ENCODE measurements around the gene TFPI.

TFPI gene

DNA sequence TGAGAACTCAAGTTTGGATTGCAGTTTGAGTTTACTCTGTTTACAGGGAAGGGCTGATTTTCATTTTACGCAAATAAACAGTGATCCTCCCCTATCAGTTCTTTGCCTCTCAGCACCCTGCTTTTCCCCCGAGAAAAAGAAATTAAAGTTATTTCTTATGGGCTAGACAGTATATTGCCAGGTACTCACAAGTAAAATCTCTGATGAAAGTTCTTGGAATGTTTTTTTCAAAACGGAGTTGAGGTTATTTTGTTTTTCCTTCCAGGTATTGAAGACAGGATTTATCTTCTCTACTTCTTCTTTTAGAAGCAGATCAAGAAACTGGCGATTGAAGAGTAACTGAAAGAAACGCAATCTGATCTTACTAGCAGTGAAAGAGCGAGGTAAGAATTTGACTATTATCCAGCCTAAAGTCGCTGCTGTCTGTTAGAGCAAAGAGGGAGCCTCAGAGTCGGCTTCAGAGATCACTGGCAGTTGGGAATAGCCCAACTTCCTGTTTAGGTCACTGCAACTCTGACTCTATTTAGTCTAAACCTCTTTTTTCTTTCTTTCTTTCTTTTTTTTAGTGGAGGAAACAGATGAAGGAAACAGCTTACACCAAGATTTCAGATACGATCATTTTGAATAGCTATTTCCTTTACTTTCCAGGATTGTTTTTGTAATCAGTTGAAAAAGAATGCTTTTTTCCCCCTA lies at the start of gene TFPI:
Gene TFPI, minus strand, starts transcription at position 425 of the 693 bp plus-strand sequence. CDS start 50,667 bp downstream, outside the sequence.
- Histone ChIP-seq H3K9me3 (ENCODE audit: control insufficient read depth, low read length) (no peaks in the 10 kb centered on the region), H3K9ac (ENCODE audit: low read length) (peak within 1 kb of the TSS; percentile 97), H3K4me3 (ENCODE audit: low read length) (peak within 1 kb of the TSS; percentile 99), H3K36me3 (ENCODE audit: control insufficient read depth, insufficient read depth, low read length, severe bottlenecking) (no peaks in the 10 kb centered on the region), H3K4me1 (ENCODE audit: control insufficient read depth, insufficient read depth, low read length) (peaks cover 27% of the 10 kb centered on the region), H3K27me3 (replicated peaks; ENCODE audit: control insufficient read depth, insufficient read depth, low read length) (no peaks in the 10 kb centered on the region)
- DNase-seq (ENCODE audit: low read depth), result peak; percentile 83

DNA sequence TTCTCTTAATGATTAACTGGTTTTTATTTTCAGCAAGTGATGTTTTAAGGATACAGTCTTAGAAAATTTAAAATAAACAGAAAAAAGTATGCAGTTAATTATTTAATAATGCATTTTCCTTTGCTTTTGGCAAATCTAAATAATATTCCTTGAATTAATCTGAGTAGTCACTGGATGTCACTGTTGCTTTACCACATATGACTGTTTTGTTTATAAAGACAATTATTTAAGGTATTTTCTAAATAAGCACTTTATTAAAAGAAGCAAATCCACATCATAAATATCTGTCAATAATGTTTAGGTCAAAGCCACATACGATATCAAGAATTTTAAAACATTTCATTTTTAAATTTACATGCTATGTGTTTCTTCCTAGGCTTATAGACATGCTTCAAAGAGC lies 40.6 kb upstream of the TFPI start:
- Histone ChIP-seq H3K36me3 (ENCODE audit: control insufficient read depth, insufficient read depth, low read length, severe bottlenecking) (no peaks in the 10 kb centered on the region), H3K9me3 (ENCODE audit: control insufficient read depth, low read length) (no peaks in the 10 kb centered on the region), H3K4me3 (ENCODE audit: low read length) (no peak overlapping the region), H3K4me1 (ENCODE audit: control insufficient read depth, insufficient read depth, low read length) (no peaks in the 10 kb centered on the region), H3K9ac (ENCODE audit: low read length) (no peak overlapping the region), H3K27me3 (replicated peaks; ENCODE audit: control insufficient read depth, insufficient read depth, low read length) (no peaks in the 10 kb centered on the region)
- peak; percentile 48 for DNase-seq (ENCODE audit: low read depth)

DNA sequence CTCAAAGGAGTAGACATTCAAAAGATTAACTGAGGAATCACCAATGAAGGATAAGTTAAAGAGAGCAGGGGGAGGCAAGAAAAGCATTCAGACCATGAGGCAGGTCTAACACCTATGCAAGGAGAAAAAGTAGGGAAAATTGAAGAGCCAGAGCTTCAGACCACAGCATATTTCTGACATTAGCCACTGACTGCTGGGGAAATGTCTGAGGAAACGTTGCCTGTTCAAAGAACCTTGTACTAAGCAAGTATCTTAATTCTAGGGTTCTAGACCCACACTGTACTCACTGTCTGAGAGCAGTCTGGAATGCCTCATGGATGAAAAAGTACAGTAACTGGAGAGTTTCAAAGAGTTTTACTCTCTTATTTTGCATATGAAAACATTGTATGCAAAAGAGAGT lies 39.5 kb upstream of the TFPI start:
- Histone ChIP-seq H3K4me3 (ENCODE audit: low read length) (no peak overlapping the region), H3K27me3 (replicated peaks; ENCODE audit: control insufficient read depth, insufficient read depth, low read length) (no peaks in the 10 kb centered on the region), H3K9me3 (ENCODE audit: control insufficient read depth, low read length) (no peaks in the 10 kb centered on the region), H3K36me3 (ENCODE audit: control insufficient read depth, insufficient read depth, low read length, severe bottlenecking) (no peaks in the 10 kb centered on the region), H3K9ac (ENCODE audit: low read length) (no peak overlapping the region), H3K4me1 (ENCODE audit: control insufficient read depth, insufficient read depth, low read length) (no peaks in the 10 kb centered on the region)
- no peak for DNase-seq (ENCODE audit: low read depth)

DNA sequence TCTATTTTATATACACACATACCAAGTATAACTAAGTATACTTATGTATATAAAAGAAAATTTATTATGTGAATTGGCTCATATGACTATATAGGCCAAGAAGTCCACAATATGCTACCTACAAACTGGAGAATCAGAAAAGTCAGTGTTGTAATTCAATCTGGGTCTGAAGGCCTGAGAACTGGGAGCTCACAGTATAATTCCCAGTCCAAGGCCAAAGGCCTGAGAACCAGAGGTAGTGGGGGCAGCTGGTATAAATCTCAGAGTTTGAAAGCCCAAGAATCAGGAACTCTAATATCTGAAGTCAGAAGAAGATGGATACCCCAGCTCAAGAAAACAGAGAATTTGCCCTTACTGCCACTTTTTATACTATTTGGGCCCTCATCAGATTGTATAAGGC lies 38.9 kb upstream of the TFPI start:
- no peaks in the 10 kb centered on the region for H3K9me3 ChIP-seq (ENCODE audit: control insufficient read depth, low read length)
- H3K27me3 ChIP-seq (replicated peaks; ENCODE audit: control insufficient read depth, insufficient read depth, low read length), result no peaks in the 10 kb centered on the region
- H3K4me1 ChIP-seq (ENCODE audit: control insufficient read depth, insufficient read depth, low read length), result no peaks in the 10 kb centered on the region
- H3K36me3 ChIP-seq (ENCODE audit: control insufficient read depth, insufficient read depth, low read length, severe bottlenecking), result no peaks in the 10 kb centered on the region
- no peak overlapping the region for H3K9ac ChIP-seq (ENCODE audit: low read length)
- no peak for DNase-seq (ENCODE audit: low read depth)
- H3K4me3 ChIP-seq (ENCODE audit: low read length), result no peak overlapping the region

DNA sequence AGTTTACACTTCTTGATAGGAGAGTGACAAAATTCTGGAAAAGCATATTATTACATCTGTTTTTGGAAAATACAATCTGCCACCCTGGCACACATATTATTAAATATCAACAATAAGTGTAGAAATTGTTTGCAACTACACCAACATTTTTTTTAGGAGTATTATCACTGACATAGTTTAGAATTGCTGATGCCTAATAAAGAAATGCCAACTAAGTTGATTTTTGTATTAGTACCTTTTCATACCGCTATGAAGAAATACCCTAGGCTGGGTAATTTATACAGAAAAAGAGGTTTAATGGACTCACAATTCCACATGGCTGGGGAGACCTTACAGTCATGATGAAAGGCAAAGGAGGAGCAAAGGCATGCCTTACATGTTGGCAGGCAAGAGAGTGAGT lies 35.9 kb upstream of the TFPI start:
- no peak overlapping the region for H3K9ac ChIP-seq (ENCODE audit: low read length)
- no peak overlapping the region for H3K4me3 ChIP-seq (ENCODE audit: low read length)
- no peak for DNase-seq (ENCODE audit: low read depth)
- H3K36me3 ChIP-seq (ENCODE audit: control insufficient read depth, insufficient read depth, low read length, severe bottlenecking), result no peaks in the 10 kb centered on the region
- peaks cover 13% of the 10 kb centered on the region for H3K4me1 ChIP-seq (ENCODE audit: control insufficient read depth, insufficient read depth, low read length)
- H3K27me3 ChIP-seq (replicated peaks; ENCODE audit: control insufficient read depth, insufficient read depth, low read length), result no peaks in the 10 kb centered on the region
- no peaks in the 10 kb centered on the region for H3K9me3 ChIP-seq (ENCODE audit: control insufficient read depth, low read length)

DNA sequence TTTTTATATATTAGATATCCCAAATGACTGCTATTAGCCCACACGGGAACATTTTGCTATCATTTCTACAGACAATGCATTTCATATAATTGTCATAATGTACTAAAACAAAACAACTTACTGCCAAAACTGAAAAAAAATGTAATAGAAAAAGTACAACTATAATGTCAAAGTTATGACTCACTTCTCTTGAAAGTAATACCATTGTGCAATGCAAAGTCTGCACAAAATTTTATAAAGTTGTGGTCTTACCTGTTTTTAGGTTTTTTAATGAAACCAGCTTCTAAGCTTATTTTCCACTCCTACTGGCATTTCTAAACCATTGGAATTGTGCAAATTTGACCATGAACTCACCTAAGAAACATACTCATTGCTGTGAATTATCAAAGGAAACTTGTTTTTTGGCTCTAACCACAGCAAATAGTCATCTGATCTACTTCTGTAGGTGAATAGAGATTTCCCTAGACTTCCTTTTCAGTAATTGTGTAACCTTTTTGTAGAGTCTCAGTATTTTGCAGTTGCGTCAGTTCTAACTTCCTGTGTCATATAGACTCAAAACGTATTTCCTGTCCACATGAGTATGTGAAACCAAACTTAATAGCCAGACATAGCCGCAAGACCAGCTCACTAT lies 31.9 kb upstream of the TFPI start:
- peak; percentile 82 for DNase-seq (ENCODE audit: low read depth)
- H3K27me3 ChIP-seq (replicated peaks; ENCODE audit: control insufficient read depth, insufficient read depth, low read length), result no peaks in the 10 kb centered on the region
- no peak overlapping the region for H3K4me3 ChIP-seq (ENCODE audit: low read length)
- no peaks in the 10 kb centered on the region for H3K36me3 ChIP-seq (ENCODE audit: control insufficient read depth, insufficient read depth, low read length, severe bottlenecking)
- H3K9ac ChIP-seq (ENCODE audit: low read length), result no peak overlapping the region
- no peaks in the 10 kb centered on the region for H3K9me3 ChIP-seq (ENCODE audit: control insufficient read depth, low read length)
- peaks cover 15% of the 10 kb centered on the region for H3K4me1 ChIP-seq (ENCODE audit: control insufficient read depth, insufficient read depth, low read length)

DNA sequence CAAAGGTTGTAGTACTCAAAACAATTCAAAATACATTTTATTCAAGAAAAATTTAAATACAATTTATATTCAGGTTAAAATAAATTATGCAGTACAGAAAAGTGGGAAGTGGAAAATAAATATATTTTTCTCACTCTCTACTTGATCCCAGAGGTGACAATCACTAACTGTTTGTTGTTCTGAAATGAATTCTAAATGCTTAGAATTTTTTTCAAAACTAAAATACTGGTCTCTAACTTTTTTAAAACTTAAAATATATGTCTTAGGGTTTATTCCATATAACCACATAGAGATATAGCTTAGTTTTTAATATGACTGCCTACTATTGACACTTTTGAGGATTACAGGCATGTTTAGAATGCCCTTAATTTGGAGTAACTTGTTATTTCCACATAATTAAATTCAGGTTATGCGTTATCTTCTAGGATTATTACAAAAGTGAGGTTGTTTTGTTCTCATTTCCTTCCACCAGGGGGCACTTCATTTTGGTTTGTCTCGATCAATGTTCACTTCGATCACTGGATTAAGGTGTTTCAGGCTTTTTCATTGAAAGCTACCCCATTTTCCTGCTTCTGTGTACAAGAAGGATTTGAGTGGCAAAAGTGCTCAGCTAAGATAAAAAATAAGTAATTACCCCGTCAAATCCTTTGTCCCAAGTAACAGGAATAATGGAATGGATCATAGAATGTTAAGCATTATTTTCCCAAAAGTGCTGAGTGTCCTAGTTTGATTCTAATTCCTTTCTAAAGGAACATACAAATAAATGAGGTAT lies 27.1 kb upstream of the TFPI start:
- peak; percentile 85 for DNase-seq (ENCODE audit: low read depth)
- H3K4me3 ChIP-seq (ENCODE audit: low read length), result peak overlapping the region; percentile 70
- no peaks in the 10 kb centered on the region for H3K36me3 ChIP-seq (ENCODE audit: control insufficient read depth, insufficient read depth, low read length, severe bottlenecking)
- H3K4me1 ChIP-seq (ENCODE audit: control insufficient read depth, insufficient read depth, low read length), result peaks cover 16% of the 10 kb centered on the region
- H3K9me3 ChIP-seq (ENCODE audit: control insufficient read depth, low read length), result no peaks in the 10 kb centered on the region
- no peaks in the 10 kb centered on the region for H3K27me3 ChIP-seq (replicated peaks; ENCODE audit: control insufficient read depth, insufficient read depth, low read length)
- H3K9ac ChIP-seq (ENCODE audit: low read length), result peak overlapping the region; percentile 80

DNA sequence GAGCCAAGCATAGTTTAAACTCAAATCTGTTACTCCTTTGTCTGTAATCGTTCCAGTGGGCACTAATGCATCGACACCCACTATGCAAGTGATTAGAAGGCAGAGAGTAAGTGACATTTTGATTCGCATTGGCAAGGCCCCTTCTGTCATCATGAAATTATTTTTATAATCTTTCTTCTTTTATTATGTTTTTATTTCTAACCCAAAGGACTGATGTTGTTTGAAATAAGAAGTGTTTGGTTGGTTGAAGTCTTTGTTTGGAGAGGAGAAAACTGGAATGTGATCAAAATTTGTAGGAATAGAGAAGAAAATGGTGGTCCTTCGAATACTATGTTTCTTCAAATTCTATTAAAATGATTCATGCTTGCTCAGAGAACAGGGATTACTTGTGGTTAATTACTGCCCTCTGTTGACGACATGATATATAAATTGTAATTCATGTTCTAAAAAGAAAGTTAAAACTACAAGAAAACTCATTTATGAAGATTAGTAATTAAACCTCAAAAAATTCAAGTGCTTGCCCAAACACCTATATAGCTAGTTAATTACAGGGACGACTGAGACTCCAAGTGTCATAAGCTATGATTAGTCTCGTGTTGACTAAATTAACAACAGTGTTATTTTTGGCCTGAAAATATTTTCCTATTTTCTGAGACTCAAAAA lies 26.4 kb upstream of the TFPI start:
- DNase-seq (ENCODE audit: low read depth), result peak; percentile 88
- no peaks in the 10 kb centered on the region for H3K27me3 ChIP-seq (replicated peaks; ENCODE audit: control insufficient read depth, insufficient read depth, low read length)
- H3K9me3 ChIP-seq (ENCODE audit: control insufficient read depth, low read length), result no peaks in the 10 kb centered on the region
- H3K9ac ChIP-seq (ENCODE audit: low read length), result peak overlapping the region; percentile 80
- H3K36me3 ChIP-seq (ENCODE audit: control insufficient read depth, insufficient read depth, low read length, severe bottlenecking), result no peaks in the 10 kb centered on the region
- peak overlapping the region; percentile 70 for H3K4me3 ChIP-seq (ENCODE audit: low read length)
- H3K4me1 ChIP-seq (ENCODE audit: control insufficient read depth, insufficient read depth, low read length), result peaks cover 13% of the 10 kb centered on the region

DNA sequence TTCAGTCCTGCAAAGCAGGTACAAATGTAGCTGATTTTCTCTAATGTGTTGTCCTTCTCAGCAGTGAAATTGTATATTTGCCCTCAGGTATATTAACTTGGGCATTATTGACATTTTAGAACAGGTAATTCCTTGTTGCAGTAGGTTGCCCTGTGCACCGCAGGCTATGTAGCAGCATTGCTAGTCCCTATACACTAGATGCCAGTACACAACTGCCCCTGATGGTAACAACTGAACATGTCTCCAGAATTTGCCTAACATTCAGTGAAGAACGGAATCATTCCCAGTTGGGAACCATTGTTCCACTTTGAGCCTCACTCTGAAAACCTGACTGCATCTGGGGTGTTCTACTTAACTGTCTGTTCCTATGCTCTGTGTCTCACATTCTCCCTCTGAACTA lies 23.1 kb upstream of the TFPI start:
- H3K9me3 ChIP-seq (ENCODE audit: control insufficient read depth, low read length), result no peaks in the 10 kb centered on the region
- no peaks in the 10 kb centered on the region for H3K36me3 ChIP-seq (ENCODE audit: control insufficient read depth, insufficient read depth, low read length, severe bottlenecking)
- H3K27me3 ChIP-seq (replicated peaks; ENCODE audit: control insufficient read depth, insufficient read depth, low read length), result no peaks in the 10 kb centered on the region
- DNase-seq (ENCODE audit: low read depth), result no peak
- no peak overlapping the region for H3K9ac ChIP-seq (ENCODE audit: low read length)
- peaks cover 21% of the 10 kb centered on the region for H3K4me1 ChIP-seq (ENCODE audit: control insufficient read depth, insufficient read depth, low read length)
- no peak overlapping the region for H3K4me3 ChIP-seq (ENCODE audit: low read length)

DNA sequence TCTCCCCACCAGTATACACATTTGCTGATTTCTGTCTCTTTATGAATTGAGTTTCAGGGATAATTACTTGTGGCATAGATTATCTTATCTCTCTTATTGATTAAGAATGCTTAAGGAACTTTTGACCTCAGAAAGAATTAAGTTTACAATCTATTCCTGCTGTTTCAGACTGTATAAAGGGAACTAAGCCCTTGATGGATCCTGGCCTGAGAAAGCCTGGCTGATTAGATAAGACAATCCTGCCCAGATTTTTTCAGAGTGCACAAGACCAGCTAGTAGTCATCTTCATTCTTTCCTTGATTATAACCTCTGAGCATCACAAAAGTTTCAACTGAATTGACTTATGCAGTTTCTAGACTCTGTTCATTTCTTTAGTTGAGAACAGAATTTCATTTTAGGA lies 22.7 kb upstream of the TFPI start:
- H3K4me3 ChIP-seq (ENCODE audit: low read length), result no peak overlapping the region
- peaks cover 21% of the 10 kb centered on the region for H3K4me1 ChIP-seq (ENCODE audit: control insufficient read depth, insufficient read depth, low read length)
- no peak overlapping the region for H3K9ac ChIP-seq (ENCODE audit: low read length)
- H3K27me3 ChIP-seq (replicated peaks; ENCODE audit: control insufficient read depth, insufficient read depth, low read length), result no peaks in the 10 kb centered on the region
- DNase-seq (ENCODE audit: low read depth), result no peak
- H3K9me3 ChIP-seq (ENCODE audit: control insufficient read depth, low read length), result no peaks in the 10 kb centered on the region
- no peaks in the 10 kb centered on the region for H3K36me3 ChIP-seq (ENCODE audit: control insufficient read depth, insufficient read depth, low read length, severe bottlenecking)

DNA sequence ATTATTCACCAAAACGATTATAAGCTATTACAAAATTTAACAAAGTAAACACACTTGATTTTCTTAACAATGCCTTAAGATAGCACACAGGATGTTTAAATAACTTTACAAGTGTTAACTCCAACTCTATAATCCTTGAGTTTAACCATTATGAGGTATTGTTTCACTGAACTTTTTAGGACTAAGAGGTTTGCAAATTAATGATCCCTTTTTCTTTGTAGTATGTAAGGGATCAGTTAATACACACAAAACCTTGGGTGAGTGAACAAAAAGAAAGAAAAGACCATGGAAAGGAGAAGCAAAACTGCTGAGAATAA lies 21.5 kb upstream of the TFPI start:
- H3K4me3 ChIP-seq (ENCODE audit: low read length), result no peak overlapping the region
- no peak for DNase-seq (ENCODE audit: low read depth)
- peaks cover 15% of the 10 kb centered on the region for H3K4me1 ChIP-seq (ENCODE audit: control insufficient read depth, insufficient read depth, low read length)
- no peaks in the 10 kb centered on the region for H3K36me3 ChIP-seq (ENCODE audit: control insufficient read depth, insufficient read depth, low read length, severe bottlenecking)
- no peak overlapping the region for H3K9ac ChIP-seq (ENCODE audit: low read length)
- no peaks in the 10 kb centered on the region for H3K9me3 ChIP-seq (ENCODE audit: control insufficient read depth, low read length)
- H3K27me3 ChIP-seq (replicated peaks; ENCODE audit: control insufficient read depth, insufficient read depth, low read length), result no peaks in the 10 kb centered on the region
